GM12801 (cell line): ENCODE measurements around the gene ITGB7.

Source experiments
- CTCF ChIP-seq: IDR thresholded peaks from one replicate; pipeline ENCODE4 v1.5.1; 2011; ENCODE audit warnings: control low read depth; ENCODE audit not compliant: insufficient read length; ENCODE audit errors: extremely low read depth

The ITGB7 gene

GRCh38 chr12:53185582-53186153 is 21.4 kb downstream of the ITGB7 start:
- TF ChIP-seq CTCF = no peak

- no peak for TF ChIP-seq CTCF
These were observed 22.2 kb downstream of the ITGB7 start for GRCh38 chr12:53184828-53185227.

GRCh38 chr12:53182903-53183302 is 24.1 kb downstream of the ITGB7 start:
- TF ChIP-seq CTCF = no peak

GRCh38 chr12:53181935-53182334 is 25.1 kb downstream of the ITGB7 start:
- no peak for TF ChIP-seq CTCF

- TF ChIP-seq CTCF = no peak
These were observed 26.0 kb downstream of the ITGB7 start for GRCh38 chr12:53180931-53181645.

GRCh38 chr12:53180220-53180930 is 26.7 kb downstream of the ITGB7 start, which contains the start of the genes CSAD and ZNF740:
Gene CSAD (minus strand): TSS chr12:53180925. CDS start chr12:53173470, 7,455 bp downstream.
Gene ZNF740 (plus strand): TSS chr12:53180722. CDS start chr12:53181984, 1,262 bp downstream.
- TF ChIP-seq CTCF = no peak

GRCh38 chr12:53179687-53180219 is 27.3 kb downstream of the ITGB7 start:
- no peak for TF ChIP-seq CTCF
